Measurements from ENCODE around the gene SLC35A4. TPM values are rescaled to one million over a fixed set of nuclear protein-coding genes. Genes with fewer than 3 reads are reported as not detected.

The SLC35A4 gene
- total RNA-seq, 1 donor from 2014 or later, result 21.4 TPM

DNA sequence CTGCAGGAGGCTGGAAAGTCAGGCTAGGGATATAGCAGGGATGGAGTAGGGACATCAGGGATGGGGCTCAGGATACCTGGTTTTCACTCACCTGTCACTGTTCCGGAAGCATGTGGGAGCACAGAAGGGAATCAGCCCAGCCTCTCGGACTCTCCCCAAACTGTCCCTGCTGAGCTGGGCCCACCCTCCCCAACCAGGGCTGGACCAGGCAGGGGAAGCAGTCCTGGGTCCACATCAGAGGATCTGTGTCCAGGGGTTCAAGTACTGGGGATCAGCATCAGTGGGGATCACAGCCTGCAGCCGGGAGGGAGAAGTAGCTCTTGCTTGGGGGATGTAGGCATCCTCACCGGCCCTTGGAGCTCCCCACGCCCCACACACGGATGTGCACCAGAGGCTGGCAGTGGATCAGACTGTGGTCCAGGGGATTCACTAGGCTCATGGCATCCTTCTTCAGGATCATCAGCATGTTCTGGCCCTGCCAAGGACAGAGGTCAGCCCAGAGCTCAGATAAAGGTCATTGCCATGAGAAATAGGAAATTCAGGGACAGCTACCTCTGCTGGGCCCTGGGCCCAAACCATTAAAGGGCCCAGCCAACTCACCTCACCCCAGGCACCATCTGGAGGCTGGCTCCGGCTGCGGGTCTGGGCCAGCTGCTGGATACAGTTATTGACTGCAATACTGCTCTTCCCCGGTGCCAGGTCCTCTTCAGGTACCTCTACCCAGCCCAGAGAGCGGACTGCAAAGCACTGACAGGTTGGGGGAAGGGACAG lies 2.7 kb upstream of the SLC35A4 start:
- H3K4me3 ChIP-seq, result no peak overlapping the region
- no peaks in the 10 kb centered on the region for H3K9me3 ChIP-seq
- intact Hi-C loops (cut with DNase I), result loop anchor here (10.0 kb wide), 1 partner anchor 73 kb away; the partner anchor contains the start of genes CD14 and TMCO6
- H3K27me3 ChIP-seq, result no peaks in the 10 kb centered on the region
- peaks cover 0 to 17% of the 10 kb centered on the region in 2 donors for H3K36me3 ChIP-seq
- DNase-seq (ENCODE audit: extremely low spot score in 2 of 2), result no peak
- H3K27ac ChIP-seq, result no peak overlapping the region
- H3K4me1 ChIP-seq, result peaks cover 48% of the 10 kb centered on the region
- TF ChIP-seq, protein P1, sequence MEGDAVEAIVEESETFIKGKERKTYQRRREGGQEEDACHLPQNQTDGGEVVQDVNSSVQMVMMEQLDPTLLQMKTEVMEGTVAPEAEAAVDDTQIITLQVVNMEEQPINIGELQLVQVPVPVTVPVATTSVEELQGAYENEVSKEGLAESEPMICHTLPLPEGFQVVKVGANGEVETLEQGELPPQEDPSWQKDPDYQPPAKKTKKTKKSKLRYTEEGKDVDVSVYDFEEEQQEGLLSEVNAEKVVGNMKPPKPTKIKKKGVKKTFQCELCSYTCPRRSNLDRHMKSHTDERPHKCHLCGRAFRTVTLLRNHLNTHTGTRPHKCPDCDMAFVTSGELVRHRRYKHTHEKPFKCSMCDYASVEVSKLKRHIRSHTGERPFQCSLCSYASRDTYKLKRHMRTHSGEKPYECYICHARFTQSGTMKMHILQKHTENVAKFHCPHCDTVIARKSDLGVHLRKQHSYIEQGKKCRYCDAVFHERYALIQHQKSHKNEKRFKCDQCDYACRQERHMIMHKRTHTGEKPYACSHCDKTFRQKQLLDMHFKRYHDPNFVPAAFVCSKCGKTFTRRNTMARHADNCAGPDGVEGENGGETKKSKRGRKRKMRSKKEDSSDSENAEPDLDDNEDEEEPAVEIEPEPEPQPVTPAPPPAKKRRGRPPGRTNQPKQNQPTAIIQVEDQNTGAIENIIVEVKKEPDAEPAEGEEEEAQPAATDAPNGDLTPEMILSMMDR (IDR thresholded peaks at IDR 0.05), result no peak
- TF ChIP-seq POLR2A (IDR thresholded peaks at IDR 0.05), result no peak
- TF ChIP-seq POLR2AphosphoS5 (IDR thresholded peaks at IDR 0.05; ENCODE audit: insufficient read depth in 1 of 2, low read depth in 1 of 2), result no peak

DNA sequence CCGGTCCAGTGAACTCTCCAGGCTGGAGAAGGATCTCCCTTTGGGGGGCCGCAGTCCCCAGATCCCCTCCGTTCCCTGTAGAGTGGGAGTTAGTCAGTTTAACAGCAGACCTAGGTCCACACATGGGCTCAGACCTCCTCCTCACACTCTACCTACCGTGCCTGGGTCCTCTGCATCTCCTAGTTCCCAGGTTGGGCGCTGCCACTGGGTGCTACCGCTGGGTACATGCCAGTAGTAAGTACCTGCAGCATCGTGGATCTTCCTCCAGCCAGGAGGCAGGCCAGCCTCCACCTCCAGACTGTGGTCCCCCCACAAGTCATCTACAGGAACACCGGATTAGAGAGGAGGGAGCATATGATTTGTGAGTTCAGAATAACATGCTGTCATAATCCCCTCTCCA lies 1.0 kb upstream of the SLC35A4 start:
- Histone ChIP-seq H3K27ac (peak overlapping the region; percentile 94), H3K27me3 (no peaks in the 10 kb centered on the region), H3K4me3 (peak overlapping the region; percentile 82 to 89), H3K4me1 (peaks cover 53% of the 10 kb centered on the region), H3K9me3 (no peaks in the 10 kb centered on the region), H3K36me3 (peaks cover 0 to 26% of the 10 kb centered on the region in 2 donors)
- no peak for DNase-seq (ENCODE audit: extremely low spot score in 2 of 2)
- intact Hi-C loops (cut with DNase I), result loop anchor here (10.0 kb wide), 1 partner anchor 71 kb away; the partner anchor contains the start of genes CD14 and TMCO6
- TF ChIP-seq, protein P1 (IDR thresholded peaks at IDR 0.05), result no peak
- no peak for TF ChIP-seq POLR2A (IDR thresholded peaks at IDR 0.05)
- TF ChIP-seq POLR2AphosphoS5 (IDR thresholded peaks at IDR 0.05; ENCODE audit: insufficient read depth in 1 of 2, low read depth in 1 of 2), result no peak

DNA sequence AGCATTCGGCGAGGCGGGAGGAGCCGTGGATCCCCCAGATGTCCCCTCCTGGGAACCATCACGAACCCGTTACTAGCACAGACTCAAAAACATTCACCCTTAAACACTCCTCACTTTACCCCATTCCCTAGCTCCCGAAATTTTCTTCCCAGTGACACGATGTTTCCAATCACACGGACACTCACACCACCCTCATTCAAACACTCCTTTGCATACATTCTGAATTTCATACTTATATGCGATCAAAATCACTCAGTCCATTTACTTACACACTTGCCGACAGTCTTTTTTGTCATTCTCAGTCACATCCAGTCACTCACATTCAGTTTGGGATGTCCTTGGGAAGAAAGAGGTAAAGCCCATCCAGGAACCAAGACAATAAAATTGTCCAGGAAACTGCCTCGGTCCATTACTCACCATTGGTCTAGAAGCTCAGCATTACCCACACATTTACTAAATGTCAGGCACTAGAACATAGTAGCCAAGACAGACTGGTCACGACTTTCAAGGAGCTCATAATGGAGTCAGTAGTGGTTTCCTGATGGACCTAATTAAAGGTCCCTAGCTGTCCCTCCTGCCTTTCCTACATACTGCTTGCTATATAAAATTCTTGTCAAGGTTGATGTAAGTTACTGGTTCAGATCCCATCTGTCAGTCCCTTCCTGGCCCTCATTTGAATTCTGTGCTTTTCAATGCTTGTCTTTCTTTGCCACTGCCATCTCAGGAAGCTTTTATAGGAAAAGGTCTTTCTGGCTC lies 574 bp downstream of the SLC35A4 start:
- Histone ChIP-seq H3K9me3 (no peaks in the 10 kb centered on the region), H3K4me3 (peak overlapping the region; percentile 82 to 89), H3K27ac (peak overlapping the region; percentile 94), H3K36me3 (peaks cover 0 to 29% of the 10 kb centered on the region in 2 donors), H3K4me1 (peaks cover 55% of the 10 kb centered on the region), H3K27me3 (no peaks in the 10 kb centered on the region)
- intact Hi-C loops (cut with DNase I), result loop anchor here (10.0 kb wide), 1 partner anchor 70 kb away; the partner anchor contains the start of genes CD14 and TMCO6
- no peak for DNase-seq (ENCODE audit: extremely low spot score in 2 of 2)
- no peak for TF ChIP-seq POLR2AphosphoS5 (IDR thresholded peaks at IDR 0.05; ENCODE audit: insufficient read depth in 1 of 2, low read depth in 1 of 2)
- no peak for TF ChIP-seq POLR2A (IDR thresholded peaks at IDR 0.05)

DNA sequence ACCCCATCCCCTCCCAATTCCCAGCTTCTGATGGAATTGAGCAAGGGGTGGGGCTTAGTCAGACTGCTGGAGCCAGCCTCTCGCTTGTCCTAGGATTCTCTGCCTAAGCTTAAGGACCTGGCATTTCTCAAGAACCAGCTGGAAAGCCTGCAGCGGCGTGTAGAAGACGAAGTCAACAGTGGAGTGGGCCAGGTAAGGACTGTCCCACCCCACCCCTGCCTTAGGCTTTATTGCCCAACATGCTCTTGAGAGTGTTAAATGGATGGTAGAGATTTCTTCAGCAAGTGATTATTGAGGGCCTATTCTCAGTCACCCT lies 1.1 kb downstream of the SLC35A4 start:
- H3K4me3 ChIP-seq, result peak overlapping the region; percentile 82 to 89

DNA sequence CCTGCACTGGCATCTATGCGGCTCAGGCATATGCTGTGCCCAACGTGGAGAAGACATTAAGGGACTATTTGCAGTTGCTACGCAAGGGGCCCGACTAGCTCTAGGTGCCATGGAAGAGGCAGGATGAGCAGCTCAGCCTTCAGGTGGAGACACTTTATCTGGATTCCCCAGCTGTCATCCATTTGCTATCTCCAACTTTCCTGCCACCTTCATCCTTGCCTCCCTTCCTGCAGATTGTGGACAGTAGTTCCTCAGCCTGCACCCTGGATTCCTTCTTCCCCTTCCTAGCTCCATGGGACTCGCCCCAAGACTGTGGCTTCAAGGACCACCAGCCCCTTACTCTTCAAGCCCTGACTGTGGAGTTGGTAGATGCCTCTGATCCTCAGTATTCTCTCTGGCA lies 2.0 kb downstream of the SLC35A4 start:
- no peak for DNase-seq (ENCODE audit: extremely low spot score in 2 of 2)
- H3K27ac ChIP-seq, result no peak overlapping the region
- no peaks in the 10 kb centered on the region for H3K27me3 ChIP-seq
- intact Hi-C loops (cut with DNase I), result loop anchor here (10.0 kb wide), 1 partner anchor 68 kb away; the partner anchor contains the start of genes CD14 and TMCO6
- peaks cover 55% of the 10 kb centered on the region for H3K4me1 ChIP-seq
- H3K36me3 ChIP-seq, result peaks cover 0 to 20% of the 10 kb centered on the region in 2 donors
- no peak overlapping the region for H3K4me3 ChIP-seq
- H3K9me3 ChIP-seq, result no peaks in the 10 kb centered on the region
- TF ChIP-seq POLR2A (IDR thresholded peaks at IDR 0.05) (no peak), POLR2AphosphoS5 (IDR thresholded peaks at IDR 0.05; ENCODE audit: insufficient read depth in 1 of 2, low read depth in 1 of 2) (no peak)
- TF ChIP-seq, protein P1 (IDR thresholded peaks at IDR 0.05), result no peak

More for the DNA sequence above, 1.1 kb downstream of the SLC35A4 start:
- DNase-seq (ENCODE audit: extremely low spot score in 2 of 2), result no peak
- H3K27ac ChIP-seq, result peak overlapping the region; percentile 94
- no peaks in the 10 kb centered on the region for H3K27me3 ChIP-seq
- intact Hi-C loops (cut with DNase I), result loop anchor here (10.0 kb wide), 1 partner anchor 69 kb away; the partner anchor contains the start of genes CD14 and TMCO6
- TF ChIP-seq, protein P1 (IDR thresholded peaks at IDR 0.05), result no peak
- no peak for TF ChIP-seq POLR2A (IDR thresholded peaks at IDR 0.05)
- TF ChIP-seq POLR2AphosphoS5 (IDR thresholded peaks at IDR 0.05; ENCODE audit: insufficient read depth in 1 of 2, low read depth in 1 of 2), result no peak
- peaks cover 0 to 23% of the 10 kb centered on the region in 2 donors for H3K36me3 ChIP-seq
- no peaks in the 10 kb centered on the region for H3K9me3 ChIP-seq
- peaks cover 55% of the 10 kb centered on the region for H3K4me1 ChIP-seq
